ENCODE results near the gene BRD7. TPM values are rescaled to one million over a fixed set of nuclear protein-coding genes. Genes with fewer than 3 reads are reported as not detected.

BRD7 gene
- total RNA-seq, 1 experiment from 2014 or later, result 45.6 TPM

DNA sequence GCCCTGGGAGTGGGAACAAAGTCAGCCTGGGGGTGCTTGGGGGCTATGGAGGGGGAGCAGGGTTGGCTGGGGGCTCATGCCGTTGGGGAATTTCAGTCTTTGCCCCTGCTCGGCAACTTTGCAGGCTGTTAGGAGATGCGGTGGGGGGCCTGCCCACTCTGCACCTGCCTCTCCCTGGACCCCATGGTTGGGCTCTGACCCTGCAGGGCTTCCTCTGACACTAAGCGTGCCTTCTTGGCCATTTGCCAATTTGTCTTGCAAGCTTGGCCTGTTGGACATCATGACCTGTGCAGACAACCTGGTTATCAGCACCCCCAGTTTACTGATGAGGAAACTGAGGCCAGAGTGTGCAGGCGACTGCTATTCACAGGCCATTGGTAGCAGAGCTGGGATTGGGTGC, 87.9 kb downstream of the BRD7 start:
- TF ChIP-seq, protein P1, sequence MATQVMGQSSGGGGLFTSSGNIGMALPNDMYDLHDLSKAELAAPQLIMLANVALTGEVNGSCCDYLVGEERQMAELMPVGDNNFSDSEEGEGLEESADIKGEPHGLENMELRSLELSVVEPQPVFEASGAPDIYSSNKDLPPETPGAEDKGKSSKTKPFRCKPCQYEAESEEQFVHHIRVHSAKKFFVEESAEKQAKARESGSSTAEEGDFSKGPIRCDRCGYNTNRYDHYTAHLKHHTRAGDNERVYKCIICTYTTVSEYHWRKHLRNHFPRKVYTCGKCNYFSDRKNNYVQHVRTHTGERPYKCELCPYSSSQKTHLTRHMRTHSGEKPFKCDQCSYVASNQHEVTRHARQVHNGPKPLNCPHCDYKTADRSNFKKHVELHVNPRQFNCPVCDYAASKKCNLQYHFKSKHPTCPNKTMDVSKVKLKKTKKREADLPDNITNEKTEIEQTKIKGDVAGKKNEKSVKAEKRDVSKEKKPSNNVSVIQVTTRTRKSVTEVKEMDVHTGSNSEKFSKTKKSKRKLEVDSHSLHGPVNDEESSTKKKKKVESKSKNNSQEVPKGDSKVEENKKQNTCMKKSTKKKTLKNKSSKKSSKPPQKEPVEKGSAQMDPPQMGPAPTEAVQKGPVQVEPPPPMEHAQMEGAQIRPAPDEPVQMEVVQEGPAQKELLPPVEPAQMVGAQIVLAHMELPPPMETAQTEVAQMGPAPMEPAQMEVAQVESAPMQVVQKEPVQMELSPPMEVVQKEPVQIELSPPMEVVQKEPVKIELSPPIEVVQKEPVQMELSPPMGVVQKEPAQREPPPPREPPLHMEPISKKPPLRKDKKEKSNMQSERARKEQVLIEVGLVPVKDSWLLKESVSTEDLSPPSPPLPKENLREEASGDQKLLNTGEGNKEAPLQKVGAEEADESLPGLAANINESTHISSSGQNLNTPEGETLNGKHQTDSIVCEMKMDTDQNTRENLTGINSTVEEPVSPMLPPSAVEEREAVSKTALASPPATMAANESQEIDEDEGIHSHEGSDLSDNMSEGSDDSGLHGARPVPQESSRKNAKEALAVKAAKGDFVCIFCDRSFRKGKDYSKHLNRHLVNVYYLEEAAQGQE (IDR thresholded peaks at IDR 0.05; ENCODE audit: insufficient read depth in 1 of 2, low read depth in 2 of 2, low read length in 1 of 2), result no peak
- no peak for TF ChIP-seq SIN3A (IDR thresholded peaks at IDR 0.05; ENCODE audit: borderline replicate concordance, insufficient read depth, low read depth, low read length)
- TF ChIP-seq, protein P2, sequence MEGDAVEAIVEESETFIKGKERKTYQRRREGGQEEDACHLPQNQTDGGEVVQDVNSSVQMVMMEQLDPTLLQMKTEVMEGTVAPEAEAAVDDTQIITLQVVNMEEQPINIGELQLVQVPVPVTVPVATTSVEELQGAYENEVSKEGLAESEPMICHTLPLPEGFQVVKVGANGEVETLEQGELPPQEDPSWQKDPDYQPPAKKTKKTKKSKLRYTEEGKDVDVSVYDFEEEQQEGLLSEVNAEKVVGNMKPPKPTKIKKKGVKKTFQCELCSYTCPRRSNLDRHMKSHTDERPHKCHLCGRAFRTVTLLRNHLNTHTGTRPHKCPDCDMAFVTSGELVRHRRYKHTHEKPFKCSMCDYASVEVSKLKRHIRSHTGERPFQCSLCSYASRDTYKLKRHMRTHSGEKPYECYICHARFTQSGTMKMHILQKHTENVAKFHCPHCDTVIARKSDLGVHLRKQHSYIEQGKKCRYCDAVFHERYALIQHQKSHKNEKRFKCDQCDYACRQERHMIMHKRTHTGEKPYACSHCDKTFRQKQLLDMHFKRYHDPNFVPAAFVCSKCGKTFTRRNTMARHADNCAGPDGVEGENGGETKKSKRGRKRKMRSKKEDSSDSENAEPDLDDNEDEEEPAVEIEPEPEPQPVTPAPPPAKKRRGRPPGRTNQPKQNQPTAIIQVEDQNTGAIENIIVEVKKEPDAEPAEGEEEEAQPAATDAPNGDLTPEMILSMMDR (IDR thresholded peaks at IDR 0.05), result no peak
- no peak for TF ChIP-seq POLR2AphosphoS5 (IDR thresholded peaks at IDR 0.05; ENCODE audit: low read depth, low read length)
- no peak for TF ChIP-seq TCF7L2 (IDR thresholded peaks at IDR 0.05; ENCODE audit: low read depth, low read length)
- no peaks in the 10 kb centered on the region for H3K36me3 ChIP-seq (ENCODE audit: control insufficient read depth, insufficient read depth, low read length)
- no peaks in the 10 kb centered on the region for H3K9me3 ChIP-seq (ENCODE audit: control insufficient read depth, insufficient read depth, low read depth, low read length)
- ChIA-PET CTCF (no interaction called here), POLR2A (no interaction called here)
- H3K27ac ChIP-seq (ENCODE audit: low read length), result no peak overlapping the region
- H3K27me3 ChIP-seq (ENCODE audit: control insufficient read depth, insufficient read depth, low read length), result no peaks in the 10 kb centered on the region
- intact Hi-C loops (cut with micrococcal nuclease; ENCODE audit: unreplicated experiment) (no loop called here), in situ Hi-C loops (cut with HindIII; ENCODE audit: low pct_unique_long_range_greater_than_20kb, low sequenced_read_pairs) (no loop called here)
- DNase-seq (ENCODE audit: low read depth, low spot score), result no peak
- no peak for ATAC-seq
- no peak overlapping the region for H3K4me3 ChIP-seq (ENCODE audit: low read depth in 2 of 2, low read length in 2 of 2)
- no TSS peak for BruUV-seq (replicated peaks)
- no peaks in the 10 kb centered on the region for H3K4me1 ChIP-seq (ENCODE audit: control insufficient read depth, insufficient read depth, low read length)

DNA sequence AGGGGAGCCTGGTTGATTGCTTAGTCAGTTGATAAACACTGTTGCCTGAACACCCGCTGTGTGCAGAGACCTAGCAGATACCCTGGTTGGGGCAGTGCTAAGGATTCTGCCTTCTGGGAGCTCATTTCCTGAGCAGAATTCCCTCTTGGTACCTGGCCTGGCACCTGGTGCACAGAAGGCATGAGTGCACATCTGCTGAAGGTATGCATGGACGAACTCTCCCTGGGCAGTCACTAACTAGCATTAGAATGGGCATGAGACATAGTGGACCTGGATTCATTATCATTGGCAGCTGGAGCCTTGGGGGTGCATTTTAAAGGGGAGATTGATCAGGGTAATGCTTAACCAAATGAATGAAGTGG, 89.3 kb downstream of the BRD7 start:
- TF ChIP-seq SIN3A (IDR thresholded peaks at IDR 0.05; ENCODE audit: borderline replicate concordance, insufficient read depth, low read depth, low read length), result no peak
- TF ChIP-seq, protein P2 (IDR thresholded peaks at IDR 0.05), result no peak
- TF ChIP-seq TCF7L2 (IDR thresholded peaks at IDR 0.05; ENCODE audit: low read depth, low read length), result no peak
- TF ChIP-seq, protein P1 (IDR thresholded peaks at IDR 0.05; ENCODE audit: insufficient read depth in 1 of 2, low read depth in 2 of 2, low read length in 1 of 2), result no peak
- no peak for TF ChIP-seq POLR2AphosphoS5 (IDR thresholded peaks at IDR 0.05; ENCODE audit: low read depth, low read length)
- no peak for DNase-seq (ENCODE audit: low read depth, low spot score)
- Histone ChIP-seq H3K4me1 (ENCODE audit: control insufficient read depth, insufficient read depth, low read length) (no peaks in the 10 kb centered on the region), H3K36me3 (ENCODE audit: control insufficient read depth, insufficient read depth, low read length) (no peaks in the 10 kb centered on the region), H3K9me3 (ENCODE audit: control insufficient read depth, insufficient read depth, low read depth, low read length) (no peaks in the 10 kb centered on the region), H3K27me3 (ENCODE audit: control insufficient read depth, insufficient read depth, low read length) (no peaks in the 10 kb centered on the region), H3K27ac (ENCODE audit: low read length) (no peak overlapping the region), H3K4me3 (ENCODE audit: low read depth in 2 of 2, low read length in 2 of 2) (no peak overlapping the region)
- ATAC-seq, result no peak
- intact Hi-C loops (cut with micrococcal nuclease; ENCODE audit: unreplicated experiment) (no loop called here), in situ Hi-C loops (cut with HindIII; ENCODE audit: low pct_unique_long_range_greater_than_20kb, low sequenced_read_pairs) (no loop called here)
- ChIA-PET CTCF (no interaction called here), POLR2A (no interaction called here)
- BruUV-seq (replicated peaks), result no TSS peak
